Fibroblast of lung (primary cell): ENCODE data around the gene IGF1.

Experiments
- CTCF ChIP-seq, 2 donors: IDR thresholded peaks in 1 of 2; conservative IDR thresholded peaks in 1 of 2; 1 replicate in 1 of 2; 2 replicates in 1 of 2; pipeline ENCODE4 v1.5.1; 2011 to 2012; ENCODE audit warnings: low read length in 2 of 2, control low read depth in 1 of 2, inconsistent platforms in 1 of 2, low read depth in 1 of 2, mild to moderate bottlenecking in 1 of 2
- EZH2 ChIP-seq: IDR thresholded peaks from 2 replicates; pipeline ENCODE4 v1.5.1; 2012; ENCODE audit warnings: low read length, control low read depth, mild to moderate bottlenecking; ENCODE audit errors: missing control alignments

GRCh38 chr12:102396276-102396675, 84.1 kb downstream of the IGF1 start:
- TF ChIP-seq CTCF (conservative IDR thresholded peaks at IDR 0.05 in 1 of 2, IDR thresholded peaks at IDR 0.05 in 1 of 2; ENCODE audit: low read depth in 1 of 2, low read length in 2 of 2) (no peak), EZH2 (no peak)
